ENCODE measurements around the gene OGFOD3.

Gene OGFOD3

DNA sequence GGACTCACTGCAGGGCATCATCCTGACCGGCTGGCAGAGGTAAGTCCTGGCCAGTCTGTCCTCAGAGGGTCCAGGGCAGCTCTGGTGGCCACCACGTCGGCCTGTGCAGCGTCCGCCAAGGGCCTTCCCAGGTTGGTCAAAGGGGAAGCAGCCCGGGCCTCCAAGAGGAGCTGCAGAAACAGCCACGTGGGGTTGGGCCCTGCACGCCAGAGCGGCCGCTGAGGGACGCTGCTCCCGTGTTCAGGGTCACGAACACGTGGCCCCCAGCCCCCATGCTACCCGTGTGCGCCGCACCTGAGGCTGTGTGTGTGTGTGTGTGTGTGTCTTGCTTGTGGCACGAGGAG is 18.9 kb upstream of the OGFOD3 start:
- DNase-seq (ENCODE audit: low spot score) = no peak
- in situ Hi-C loops (cut with MboI; ENCODE audit: low pct_unique_long_range_greater_than_20kb, low sequenced_read_pairs, unreplicated experiment) = no loop called here
- TF ChIP-seq, protein P1, sequence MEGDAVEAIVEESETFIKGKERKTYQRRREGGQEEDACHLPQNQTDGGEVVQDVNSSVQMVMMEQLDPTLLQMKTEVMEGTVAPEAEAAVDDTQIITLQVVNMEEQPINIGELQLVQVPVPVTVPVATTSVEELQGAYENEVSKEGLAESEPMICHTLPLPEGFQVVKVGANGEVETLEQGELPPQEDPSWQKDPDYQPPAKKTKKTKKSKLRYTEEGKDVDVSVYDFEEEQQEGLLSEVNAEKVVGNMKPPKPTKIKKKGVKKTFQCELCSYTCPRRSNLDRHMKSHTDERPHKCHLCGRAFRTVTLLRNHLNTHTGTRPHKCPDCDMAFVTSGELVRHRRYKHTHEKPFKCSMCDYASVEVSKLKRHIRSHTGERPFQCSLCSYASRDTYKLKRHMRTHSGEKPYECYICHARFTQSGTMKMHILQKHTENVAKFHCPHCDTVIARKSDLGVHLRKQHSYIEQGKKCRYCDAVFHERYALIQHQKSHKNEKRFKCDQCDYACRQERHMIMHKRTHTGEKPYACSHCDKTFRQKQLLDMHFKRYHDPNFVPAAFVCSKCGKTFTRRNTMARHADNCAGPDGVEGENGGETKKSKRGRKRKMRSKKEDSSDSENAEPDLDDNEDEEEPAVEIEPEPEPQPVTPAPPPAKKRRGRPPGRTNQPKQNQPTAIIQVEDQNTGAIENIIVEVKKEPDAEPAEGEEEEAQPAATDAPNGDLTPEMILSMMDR (IDR thresholded peaks at IDR 0.05; ENCODE audit: extremely low read depth, insufficient read depth, missing control alignments) = no peak

DNA sequence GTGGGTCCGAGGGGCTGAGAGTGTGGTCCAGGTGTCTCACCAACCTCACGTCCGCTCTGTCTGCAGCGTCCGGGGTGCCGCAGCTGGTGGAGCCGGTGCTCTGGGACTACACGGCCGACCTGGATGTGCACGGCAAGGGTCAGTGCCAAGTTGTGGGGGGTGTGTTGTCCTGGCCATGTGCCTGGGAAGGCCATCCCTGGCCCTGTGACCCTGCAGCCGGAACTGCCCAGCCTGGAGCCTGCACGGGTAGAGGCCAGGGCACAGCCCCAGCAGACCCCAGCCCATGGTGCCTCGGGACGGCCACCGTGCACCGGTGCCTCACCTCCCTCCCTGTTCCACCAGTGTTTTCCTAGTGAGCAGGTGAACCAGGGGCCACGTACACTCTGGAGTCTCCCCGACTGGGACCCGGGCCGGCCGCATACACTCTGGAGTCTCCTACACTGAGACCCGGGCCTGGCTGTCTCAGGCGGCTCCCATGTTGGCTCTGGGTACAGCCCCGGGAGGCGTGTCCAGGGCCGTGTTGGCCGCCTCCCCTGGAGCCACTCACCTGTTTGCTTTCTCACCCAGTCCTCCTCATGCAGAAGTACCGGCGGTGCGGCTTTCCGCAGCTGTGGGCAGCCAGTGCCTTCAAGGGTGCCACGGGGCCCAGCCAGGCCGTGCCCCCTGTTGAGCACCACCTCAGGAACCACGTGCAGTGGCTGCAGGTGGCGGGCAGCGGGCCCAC is 18.4 kb upstream of the OGFOD3 start:
- in situ Hi-C loops (cut with MboI; ENCODE audit: low pct_unique_long_range_greater_than_20kb, low sequenced_read_pairs, unreplicated experiment) = no loop called here
- DNase-seq (ENCODE audit: low spot score) = no peak
- TF ChIP-seq, protein P1 (IDR thresholded peaks at IDR 0.05; ENCODE audit: extremely low read depth, insufficient read depth, missing control alignments) = no peak

DNA sequence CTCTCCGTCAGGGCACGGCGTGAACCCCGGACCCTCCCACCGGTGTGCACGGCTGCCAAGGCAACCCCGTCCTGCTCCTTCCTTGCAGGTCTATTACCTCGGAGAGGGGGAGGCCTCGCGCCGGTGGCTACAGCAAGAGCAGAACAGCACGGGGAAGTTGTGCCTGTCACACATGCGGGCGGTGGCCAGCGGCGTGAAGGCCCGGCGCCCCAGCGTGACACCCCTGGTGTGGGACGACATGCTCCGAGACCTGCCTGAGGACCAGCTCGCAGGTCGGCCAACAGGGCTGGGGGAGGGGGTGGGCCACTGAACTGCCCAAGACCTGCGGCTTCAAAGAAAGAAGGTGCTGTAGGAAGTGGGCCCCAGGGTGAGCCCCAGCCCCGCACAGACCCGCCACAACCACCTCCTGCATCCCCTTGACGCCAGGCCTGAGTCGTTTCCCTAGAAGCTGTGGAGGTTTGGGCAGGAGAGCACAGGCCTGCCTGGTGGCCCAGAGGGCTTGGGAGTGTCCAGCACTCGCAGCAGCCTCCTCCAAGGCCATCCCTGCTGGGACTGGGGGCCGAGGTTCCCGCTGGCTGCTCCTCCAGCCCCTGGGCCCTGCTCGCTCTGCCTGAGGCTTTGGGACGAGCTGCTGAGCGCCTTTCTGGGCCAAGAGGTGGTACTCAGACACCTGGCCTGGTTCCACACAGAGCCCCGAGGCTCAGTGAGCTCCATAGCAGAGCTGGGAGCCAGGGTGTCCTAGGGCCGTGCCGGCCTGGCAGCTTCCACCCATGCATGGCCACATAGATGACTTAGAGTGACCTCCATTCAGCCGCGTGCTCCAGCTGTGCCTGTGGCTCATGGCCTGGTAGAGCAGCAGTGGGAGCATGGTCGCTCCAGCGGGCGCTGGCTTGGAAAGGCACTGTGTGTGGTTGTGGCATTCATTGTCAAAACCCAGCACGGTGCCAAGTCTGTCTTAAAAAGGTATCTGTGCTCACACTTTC is 17.5 kb upstream of the OGFOD3 start:
- in situ Hi-C loops (cut with MboI; ENCODE audit: low pct_unique_long_range_greater_than_20kb, low sequenced_read_pairs, unreplicated experiment) = no loop called here
- DNase-seq (ENCODE audit: low spot score) = no peak
- TF ChIP-seq, protein P1 (IDR thresholded peaks at IDR 0.05; ENCODE audit: extremely low read depth, insufficient read depth, missing control alignments) = no peak

GRCh38 chr17:82435103-82435502 is 16.7 kb upstream of the OGFOD3 start:
- TF ChIP-seq, protein P1 (IDR thresholded peaks at IDR 0.05; ENCODE audit: extremely low read depth, insufficient read depth, missing control alignments) = no peak
- no peak for DNase-seq (ENCODE audit: low spot score)
- in situ Hi-C loops (cut with MboI; ENCODE audit: low pct_unique_long_range_greater_than_20kb, low sequenced_read_pairs, unreplicated experiment) = no loop called here

DNA sequence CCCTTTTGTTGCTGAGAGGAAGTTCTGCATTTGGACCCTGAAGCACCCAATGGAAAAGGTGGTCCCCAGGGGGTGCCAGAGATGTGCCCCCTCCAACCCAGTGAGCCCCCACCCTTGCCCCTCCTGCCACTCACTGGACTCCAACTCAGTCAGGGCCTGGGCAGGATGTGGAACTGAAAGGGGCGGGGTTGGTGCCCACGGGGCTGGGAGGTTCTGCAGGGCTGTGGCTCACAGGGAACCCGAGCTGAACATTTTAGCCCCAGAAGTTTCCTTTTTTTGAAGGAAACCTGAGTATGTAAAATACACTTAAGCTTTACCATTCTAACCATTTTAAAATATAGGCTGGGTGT is 15.8 kb upstream of the OGFOD3 start:
- TF ChIP-seq, protein P1 (IDR thresholded peaks at IDR 0.05; ENCODE audit: extremely low read depth, insufficient read depth, missing control alignments) = no peak
- in situ Hi-C loops (cut with MboI; ENCODE audit: low pct_unique_long_range_greater_than_20kb, low sequenced_read_pairs, unreplicated experiment) = no loop called here
- no peak for DNase-seq (ENCODE audit: low spot score)

GRCh38 chr17:82433560-82434215 is 15.3 kb upstream of the OGFOD3 start:
- in situ Hi-C loops (cut with MboI; ENCODE audit: low pct_unique_long_range_greater_than_20kb, low sequenced_read_pairs, unreplicated experiment) = no loop called here
- TF ChIP-seq, protein P1 (IDR thresholded peaks at IDR 0.05; ENCODE audit: extremely low read depth, insufficient read depth, missing control alignments) = no peak

More at GRCh38 chr17:82433560-82434215, 15.3 kb upstream of the OGFOD3 start:
- no peak for DNase-seq (ENCODE audit: low spot score)
